HG03097 (cell line): ENCODE results near the gene ARID1B.

ENCODE experiments used
- ATAC-seq: cut with Tn5 transposase; IDR thresholded peaks from one replicate; pipeline ENCODE4 v1.9.1; 2021; ENCODE audit not compliant: unreplicated experiment, low FRiP score

Gene ARID1B

GRCh38 chr6:156954191-156954590 is 177.0 kb downstream of the ARID1B start:
- no peak for ATAC-seq

- no peak for ATAC-seq
These were observed 177.6 kb downstream of the ARID1B start for GRCh38 chr6:156954816-156955215.

GRCh38 chr6:156955494-156956183 is 178.5 kb downstream of the ARID1B start:
- no peak for ATAC-seq

- ATAC-seq, result no peak
These were observed 179.1 kb downstream of the ARID1B start for GRCh38 chr6:156956286-156956685.

- ATAC-seq, result no peak
These were observed 180.9 kb downstream of the ARID1B start for GRCh38 chr6:156957931-156958547.

GRCh38 chr6:156960525-156960924 is 183.3 kb downstream of the ARID1B start:
- no peak for ATAC-seq

- no peak for ATAC-seq
These were observed 184.2 kb downstream of the ARID1B start for GRCh38 chr6:156961282-156961892.

GRCh38 chr6:156963712-156964700 is 186.8 kb downstream of the ARID1B start:
- no peak for ATAC-seq

GRCh38 chr6:156967852-156968251 is 190.7 kb downstream of the ARID1B start:
- no peak for ATAC-seq

- no peak for ATAC-seq
These were observed 192.1 kb downstream of the ARID1B start for GRCh38 chr6:156969233-156969632.

- ATAC-seq, result no peak
These were observed 193.5 kb downstream of the ARID1B start for GRCh38 chr6:156970595-156971112.

- no peak for ATAC-seq
These were observed 194.1 kb downstream of the ARID1B start for GRCh38 chr6:156971153-156971885.

GRCh38 chr6:156972145-156972544 is 195.0 kb downstream of the ARID1B start:
- no peak for ATAC-seq

- ATAC-seq, result no peak
These were observed 197.7 kb downstream of the ARID1B start for GRCh38 chr6:156974830-156975261.

GRCh38 chr6:156975414-156975813 is 198.2 kb downstream of the ARID1B start:
- ATAC-seq, result no peak

- ATAC-seq, result no peak
These were observed 199.3 kb downstream of the ARID1B start for GRCh38 chr6:156976216-156977127.

GRCh38 chr6:156977527-156978291 is 200.5 kb downstream of the ARID1B start:
- no peak for ATAC-seq

- no peak for ATAC-seq
These were observed 201.8 kb downstream of the ARID1B start for GRCh38 chr6:156978948-156979347.
